Measurements from ENCODE around the gene VPS29. TPM values are rescaled to one million over a fixed set of nuclear protein-coding genes. Genes with fewer than 3 reads are reported as not detected.
"Not testable (repeated sequence)": the region's sequence is repeated elsewhere in the genome, so short reads cannot be mapped to it uniquely, and the experiment has no call there.

VPS29 gene
- total RNA-seq, 2 experiments from 2014 or later = 126 to 128 TPM

DNA sequence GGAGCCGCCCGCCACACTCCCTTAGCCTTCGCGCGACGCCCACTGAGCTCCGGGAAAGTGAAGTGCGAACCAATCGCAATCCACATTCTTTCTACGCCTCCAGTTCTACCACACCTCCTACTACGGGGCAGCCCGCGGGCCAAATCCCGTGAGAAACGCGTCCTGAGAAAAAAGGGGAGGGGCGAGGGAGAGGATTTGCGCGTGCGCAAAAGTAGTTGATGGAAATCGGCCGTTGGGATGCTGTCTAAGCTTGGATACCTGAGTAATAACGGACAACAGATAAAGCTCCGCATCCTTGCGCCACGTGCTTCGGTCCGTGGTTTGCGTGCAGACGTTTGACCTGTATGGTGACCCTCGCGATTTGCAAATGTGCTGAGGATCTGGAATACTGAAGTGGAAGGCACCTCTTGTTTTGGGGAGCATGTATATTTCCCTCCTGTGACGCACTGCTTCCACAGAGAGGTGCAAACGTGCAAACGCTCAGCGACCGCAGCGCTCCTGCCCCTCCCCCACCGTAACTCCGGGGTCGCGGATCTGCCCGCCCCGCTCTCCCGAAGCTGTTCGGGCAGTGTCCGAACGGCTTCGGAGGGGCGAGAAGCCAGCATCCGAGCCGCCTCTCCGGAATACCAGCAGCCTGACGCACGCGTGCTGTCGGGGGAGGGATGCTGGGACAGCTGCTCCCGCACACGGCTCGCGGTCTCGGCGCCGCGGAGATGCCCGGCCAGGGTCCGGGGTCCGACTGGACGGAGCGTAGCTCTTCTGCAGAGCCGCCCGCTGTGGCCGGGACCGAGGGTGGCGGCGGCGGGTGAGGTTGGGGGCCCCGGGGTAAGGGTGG lies 33.5 kb downstream of the VPS29 start, which contains the start of the genes FAM216A and GPN3:
Gene FAM216A (plus strand): TSS at position 632 of the 835 bp plus-strand sequence. CDS start 31 bp downstream, at position 663.
Gene GPN3 (minus strand): TSS at position 44 of the 835 bp plus-strand sequence. CDS start 54 bp downstream, outside the sequence.
- H3K27ac Mint-ChIP-seq = peak within 1 kb of the TSS; percentile 94
- ChIA-PET POLR2A (interaction anchor here (0.5 to 4.1 kb wide), 27 partner anchors 10 to 1217 kb away, joined by 3 to 75 read pairs (median 3); partner anchors contain the start of genes ACAD10, ARPC3, BRAP and GIT2), CTCF (interaction anchor here (0.6 to 8.6 kb wide), 34 partner anchors 9 to 470 kb away, joined by 3 to 117 read pairs (median 5); partner anchors contain the start of genes ARPC3, RAD9B, TCTN1 and VPS29)
- peaks cover 26% of the 10 kb centered on the region for H3K36me3 Mint-ChIP-seq (ENCODE audit: low read depth)
- H3K9me3 Mint-ChIP-seq (ENCODE audit: insufficient read depth) = no peaks in the 10 kb centered on the region
- H3K27me3 Mint-ChIP-seq (ENCODE audit: low read depth) = no peaks in the 10 kb centered on the region
- peak; percentile 91 for ATAC-seq
- peak; percentile 98 for DNase-seq
- peaks cover 28% of the 10 kb centered on the region for H3K4me1 Mint-ChIP-seq (ENCODE audit: low read depth)
- peak within 1 kb of the TSS; percentile 99 for H3K4me3 Mint-ChIP-seq

GRCh38 chr12:110467847-110468213 lies 34.1 kb downstream of the VPS29 start:
- H3K27ac Mint-ChIP-seq = peak overlapping the region; percentile 94
- DNase-seq (no peak), ATAC-seq (no peak)
- ChIA-PET CTCF (interaction anchor here (0.7 to 8.6 kb wide), 21 partner anchors 9 to 359 kb away, joined by 3 to 117 read pairs (median 6); partner anchors contain the start of genes ARPC3, RAD9B, TCTN1 and VPS29), POLR2A (interaction anchor here (0.6 to 4.1 kb wide), 19 partner anchors 11 to 1218 kb away, joined by 3 to 75 read pairs (median 3); partner anchors contain the start of genes ACAD10, ARPC3, BRAP and MMAB)
- no peaks in the 10 kb centered on the region for H3K9me3 Mint-ChIP-seq (ENCODE audit: insufficient read depth)
- peaks cover 28% of the 10 kb centered on the region for H3K36me3 Mint-ChIP-seq (ENCODE audit: low read depth)
- H3K27me3 Mint-ChIP-seq (ENCODE audit: low read depth) = no peaks in the 10 kb centered on the region
- H3K4me3 Mint-ChIP-seq = peak overlapping the region; percentile 99
- peaks cover 28% of the 10 kb centered on the region for H3K4me1 Mint-ChIP-seq (ENCODE audit: low read depth)

DNA sequence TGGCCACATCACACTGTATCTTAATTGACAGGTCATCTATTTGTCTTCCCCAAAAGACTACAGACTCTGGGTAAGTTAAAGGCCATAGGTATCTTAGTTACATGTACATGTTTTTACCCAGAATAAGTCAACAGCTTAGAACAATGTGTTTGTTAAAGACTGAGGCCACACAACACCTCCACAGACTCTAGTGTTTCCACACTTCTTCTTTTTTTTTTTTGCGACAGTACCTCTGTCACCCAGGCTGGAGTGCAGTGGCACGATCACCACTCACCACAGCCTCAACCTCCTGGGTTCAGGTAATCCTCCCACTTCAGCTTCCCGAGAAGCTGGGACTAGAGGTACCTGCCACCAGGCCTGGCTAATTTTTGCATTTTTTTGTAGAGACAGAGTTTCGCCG lies 35.1 kb downstream of the VPS29 start:
- H3K4me1 Mint-ChIP-seq (ENCODE audit: low read depth) = peaks cover 32% of the 10 kb centered on the region
- peaks cover 29% of the 10 kb centered on the region for H3K36me3 Mint-ChIP-seq (ENCODE audit: low read depth)
- H3K4me3 Mint-ChIP-seq = peak overlapping the region; percentile 99
- no peaks in the 10 kb centered on the region for H3K9me3 Mint-ChIP-seq (ENCODE audit: insufficient read depth)
- no peaks in the 10 kb centered on the region for H3K27me3 Mint-ChIP-seq (ENCODE audit: low read depth)
- DNase-seq (no peak), ATAC-seq (no peak)
- CTCF ChIA-PET = interaction anchor here (5.8 to 8.6 kb wide), 2 partner anchors 16 to 135 kb away, joined by 91 to 117 read pairs; partner anchors contain the start of gene ARPC3
- H3K27ac Mint-ChIP-seq = peak overlapping the region; percentile 12
- POLR2A ChIA-PET = interaction anchor here (0.9 to 4.1 kb wide), 3 partner anchors 17 to 34 kb away, joined by 4 to 75 read pairs (median 7); partner anchors contain the start of gene ARPC3

DNA sequence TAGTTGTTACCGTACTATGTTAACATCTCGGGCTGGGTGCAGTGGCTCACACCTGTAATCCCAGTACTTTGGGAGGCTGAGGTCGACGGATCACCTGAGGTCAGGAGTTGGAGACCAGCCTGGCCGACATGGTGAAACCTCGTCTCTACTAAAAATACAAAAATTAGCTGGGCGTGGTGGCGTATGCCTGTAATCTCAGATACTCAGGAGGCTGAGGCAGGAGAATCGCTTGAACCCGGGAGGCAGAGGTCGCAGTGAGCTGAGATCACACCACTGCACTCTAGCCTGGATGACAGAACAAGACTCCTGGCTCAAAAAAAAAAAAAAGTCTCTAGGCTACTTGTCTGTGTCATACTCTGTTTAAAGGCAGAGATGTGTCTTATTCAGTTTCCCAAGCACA lies 36.1 kb downstream of the VPS29 start:
- not testable (repeated sequence) for H3K27ac Mint-ChIP-seq
- CTCF ChIA-PET = interaction anchor here (5.8 to 8.6 kb wide), 2 partner anchors 15 to 136 kb away, joined by 91 to 117 read pairs; partner anchors contain the start of gene ARPC3
- H3K4me1 Mint-ChIP-seq (ENCODE audit: low read depth) = peaks cover 31% of the 10 kb centered on the region

DNA sequence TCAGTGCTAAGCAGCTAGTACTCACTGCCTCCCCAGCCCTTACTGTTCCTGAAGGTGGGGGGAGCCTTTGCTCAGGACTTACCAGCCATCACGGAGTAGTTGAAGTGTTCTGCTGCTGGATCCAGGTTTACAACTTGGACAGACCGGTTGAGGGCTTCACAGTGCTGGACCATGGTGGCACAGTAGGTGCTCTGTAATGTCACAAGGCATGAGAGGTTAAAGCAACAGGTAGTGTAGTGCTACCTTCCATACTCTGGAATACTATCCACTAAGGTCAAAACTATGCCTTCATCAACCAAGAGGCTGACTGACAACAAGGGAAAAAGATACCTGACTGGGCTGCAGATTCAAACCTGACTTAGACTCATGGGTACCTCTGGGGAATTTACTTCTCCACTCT lies 36.9 kb downstream of the VPS29 start:
- Mint-ChIP-seq H3K27ac (no peak overlapping the region), H3K4me3 (no peak overlapping the region), H3K4me1 (ENCODE audit: low read depth) (peaks cover 25% of the 10 kb centered on the region), H3K27me3 (ENCODE audit: low read depth) (no peaks in the 10 kb centered on the region), H3K9me3 (ENCODE audit: insufficient read depth) (no peaks in the 10 kb centered on the region), H3K36me3 (ENCODE audit: low read depth) (peaks cover 21% of the 10 kb centered on the region)
- ChIA-PET POLR2A (no interaction called here), CTCF (interaction anchor here (1.8 kb wide), 1 partner anchor 15 kb away, joined by 10 read pairs; the partner anchor contains the start of gene ARPC3)
- DNase-seq (no peak), ATAC-seq (no peak)

More for the DNA sequence above, 36.1 kb downstream of the VPS29 start:
- POLR2A ChIA-PET = interaction anchor here (0.6 to 1.4 kb wide), 2 partner anchors 16 to 190 kb away, joined by 7 to 9 read pairs; partner anchors contain the start of gene ARPC3
- not testable (repeated sequence) for H3K9me3 Mint-ChIP-seq (ENCODE audit: insufficient read depth); ATAC-seq; DNase-seq; H3K4me3 Mint-ChIP-seq; H3K27me3 Mint-ChIP-seq (ENCODE audit: low read depth)
- H3K36me3 Mint-ChIP-seq (ENCODE audit: low read depth) = peaks cover 24% of the 10 kb centered on the region

DNA sequence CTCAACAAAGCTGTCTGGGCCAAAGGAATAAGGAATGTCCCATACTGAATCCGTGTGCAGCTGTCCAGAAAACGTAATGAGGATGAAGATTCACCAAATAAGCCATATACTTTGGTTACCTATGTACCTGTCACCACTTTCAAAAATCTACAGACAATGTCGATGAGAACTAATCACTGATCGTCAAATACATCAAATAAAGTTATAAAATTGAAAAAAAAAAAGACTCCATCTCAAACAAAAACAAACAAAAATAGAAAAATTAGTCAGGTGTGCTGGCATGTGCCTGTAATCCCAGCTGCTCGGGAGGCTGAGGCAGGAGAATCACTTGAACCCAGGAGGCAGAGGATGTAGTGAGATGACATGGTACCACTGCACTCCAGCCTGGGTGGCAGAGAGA lies 40.7 kb downstream of the VPS29 start:
- ChIA-PET CTCF (interaction anchor here (0.7 to 1.7 kb wide), 4 partner anchors 9 to 140 kb away, joined by 3 to 7 read pairs (median 3); partner anchors contain the start of gene ARPC3), POLR2A (interaction anchor here (1.5 kb wide), 1 partner anchor 11 kb away, joined by 5 read pairs; the partner anchor contains the start of gene ARPC3)
- H3K27ac Mint-ChIP-seq; H3K27me3 Mint-ChIP-seq (ENCODE audit: low read depth); DNase-seq; ATAC-seq; H3K4me1 Mint-ChIP-seq (ENCODE audit: low read depth); H3K4me3 Mint-ChIP-seq; H3K9me3 Mint-ChIP-seq (ENCODE audit: insufficient read depth): not testable (repeated sequence)
- peaks cover 31% of the 10 kb centered on the region for H3K36me3 Mint-ChIP-seq (ENCODE audit: low read depth)

DNA sequence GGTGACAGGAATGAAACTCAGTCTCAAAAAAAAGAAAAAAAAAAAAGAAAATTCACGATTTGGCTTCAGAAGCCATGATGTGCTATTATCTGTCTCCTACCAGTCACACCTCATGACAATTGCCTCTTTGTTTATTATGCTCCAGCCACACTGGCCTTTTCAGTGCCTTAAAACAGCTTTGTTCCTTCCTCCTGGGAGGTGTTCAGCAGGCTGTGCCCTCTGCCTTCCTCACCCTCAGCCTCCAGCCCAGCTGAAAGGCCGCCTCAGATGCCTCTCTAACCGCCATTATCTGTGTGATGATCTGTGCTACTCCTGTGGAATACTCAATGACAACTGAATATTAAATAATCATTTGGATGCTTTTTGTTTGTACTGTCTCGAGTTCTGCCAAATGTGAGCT lies 43.2 kb downstream of the VPS29 start:
- ChIA-PET CTCF (interaction anchor here (0.8 to 4.9 kb wide), 3 partner anchors 8 to 143 kb away, joined by 3 to 20 read pairs (median 7); partner anchors contain the start of genes ARPC3 and GPN3), POLR2A (interaction anchor here (1.8 kb wide), 1 partner anchor 9 kb away, joined by 12 read pairs; the partner anchor contains the start of gene ARPC3)
- no peak for ATAC-seq
- DNase-seq = no peak
- Mint-ChIP-seq H3K9me3 (ENCODE audit: insufficient read depth) (no peaks in the 10 kb centered on the region), H3K4me3 (no peak overlapping the region), H3K27ac (no peak overlapping the region), H3K36me3 (ENCODE audit: low read depth) (peaks cover 36% of the 10 kb centered on the region), H3K27me3 (ENCODE audit: low read depth) (no peaks in the 10 kb centered on the region), H3K4me1 (ENCODE audit: low read depth) (peaks cover 12% of the 10 kb centered on the region)

GRCh38 chr12:110453569-110454296 lies 48.2 kb downstream of the VPS29 start:
- H3K36me3 Mint-ChIP-seq (ENCODE audit: low read depth) = peaks cover 44% of the 10 kb centered on the region
- ATAC-seq (no peak), DNase-seq (no peak)
- H3K9me3 Mint-ChIP-seq (ENCODE audit: insufficient read depth) = no peaks in the 10 kb centered on the region
- POLR2A ChIA-PET = interaction anchor here (2.5 kb wide), 1 partner anchor 15 kb away, joined by 10 read pairs; the partner anchor contains the start of genes FAM216A and GPN3
- no peak overlapping the region for H3K4me3 Mint-ChIP-seq
- CTCF ChIA-PET = interaction anchor here (0.6 to 6.7 kb wide), 5 partner anchors 15 to 163 kb away, joined by 3 to 91 read pairs (median 4); partner anchors contain the start of genes FAM216A and GPN3
- no peak overlapping the region for H3K27ac Mint-ChIP-seq
- peaks cover 30% of the 10 kb centered on the region for H3K4me1 Mint-ChIP-seq (ENCODE audit: low read depth)
- H3K27me3 Mint-ChIP-seq (ENCODE audit: low read depth) = no peaks in the 10 kb centered on the region

DNA sequence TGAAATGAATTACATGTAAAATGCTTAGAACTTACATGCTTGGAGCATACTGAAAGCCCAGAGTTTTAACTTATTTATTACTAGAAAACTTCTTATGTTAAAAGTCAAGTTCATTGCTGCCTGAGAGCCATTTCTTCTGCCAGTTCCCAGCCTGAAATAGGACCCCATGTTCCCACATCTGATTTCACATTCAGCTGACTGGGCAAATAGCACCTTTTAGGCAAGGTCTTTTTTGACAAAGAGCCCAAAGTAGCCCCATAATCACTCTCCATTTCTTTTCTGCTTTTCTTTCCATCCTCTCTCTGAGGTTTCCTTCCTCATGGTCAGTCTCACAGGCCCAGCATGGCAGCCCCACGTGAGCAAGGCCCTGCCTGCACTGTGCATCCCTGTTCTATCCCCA lies 50.6 kb downstream of the VPS29 start:
- DNase-seq = no peak
- peaks cover 44% of the 10 kb centered on the region for H3K4me1 Mint-ChIP-seq (ENCODE audit: low read depth)
- ChIA-PET POLR2A (interaction anchor here (0.5 to 3.7 kb wide), 3 partner anchors 18 to 325 kb away, joined by 3 to 75 read pairs (median 5); partner anchors contain the start of genes FAM216A and GPN3), CTCF (interaction anchor here (1.4 to 6.7 kb wide), 11 partner anchors 8 to 161 kb away, joined by 4 to 144 read pairs (median 14); partner anchors contain the start of genes FAM216A, GPN3, RAD9B and TCTN1)
- H3K9me3 Mint-ChIP-seq (ENCODE audit: insufficient read depth) = no peaks in the 10 kb centered on the region
- H3K36me3 Mint-ChIP-seq (ENCODE audit: low read depth) = peaks cover 58% of the 10 kb centered on the region
- no peaks in the 10 kb centered on the region for H3K27me3 Mint-ChIP-seq (ENCODE audit: low read depth)
- peak overlapping the region; percentile 100 for H3K4me3 Mint-ChIP-seq
- peak overlapping the region; percentile 100 for H3K27ac Mint-ChIP-seq
- ATAC-seq = no peak

DNA sequence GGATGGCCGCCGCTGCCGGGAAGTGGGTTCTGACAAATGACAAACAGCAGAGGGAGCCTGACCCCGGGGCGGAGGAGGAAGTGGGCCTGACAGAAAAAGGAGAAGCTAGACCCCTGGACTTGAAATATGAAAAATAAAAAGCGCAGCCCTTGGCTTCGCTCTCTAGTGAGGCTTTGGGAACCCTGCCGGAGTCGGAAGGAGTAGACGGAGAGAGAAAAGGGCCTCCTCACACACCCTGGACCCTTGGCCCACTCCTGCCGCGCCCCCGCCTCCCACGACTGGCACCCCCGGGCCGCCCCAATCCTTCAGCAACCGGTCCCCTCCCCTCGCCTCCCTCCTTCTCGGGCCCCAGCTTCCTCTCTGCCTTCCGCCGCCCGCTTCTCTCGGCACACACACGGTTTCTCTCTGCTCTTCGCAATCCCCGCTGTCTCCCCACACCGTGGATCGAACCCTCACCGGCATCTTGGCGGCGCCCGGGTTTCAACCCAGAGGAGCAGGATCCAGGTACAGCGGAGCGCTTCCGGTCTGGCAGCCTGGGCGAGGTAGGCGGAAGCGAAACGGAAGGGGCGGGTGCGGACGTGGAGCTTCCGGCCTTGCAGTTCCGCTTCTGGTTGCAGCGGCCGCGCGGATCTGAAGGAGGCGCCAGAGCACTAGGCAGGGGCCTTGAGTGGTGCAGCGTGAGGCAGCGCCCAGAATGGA lies 52.0 kb downstream of the VPS29 start, which contains the start of gene ARPC3:
Gene ARPC3 (minus strand): TSS at position 539 of the 699 bp plus-strand sequence. CDS start 77 bp downstream, at position 462.
- peaks cover 45% of the 10 kb centered on the region for H3K4me1 Mint-ChIP-seq (ENCODE audit: low read depth)
- DNase-seq (peak; percentile 98), ATAC-seq (peak; percentile 97)
- peak within 1 kb of the TSS; percentile 100 for H3K27ac Mint-ChIP-seq
- CTCF ChIA-PET = interaction anchor here (0.6 to 6.7 kb wide), 56 partner anchors 9 to 438 kb away, joined by 3 to 144 read pairs (median 4); partner anchors contain the start of genes FAM216A, GPN3, RAD9B and TCTN1
- H3K9me3 Mint-ChIP-seq (ENCODE audit: insufficient read depth) = no peaks in the 10 kb centered on the region
- H3K27me3 Mint-ChIP-seq (ENCODE audit: low read depth) = no peaks in the 10 kb centered on the region
- peak within 1 kb of the TSS; percentile 100 for H3K4me3 Mint-ChIP-seq
- POLR2A ChIA-PET = interaction anchor here (0.6 to 3.7 kb wide), 43 partner anchors 9 to 452 kb away, joined by 3 to 75 read pairs (median 4); partner anchors contain the start of genes ANAPC7, FAM216A, GPN3 and PPP1CC
- peaks cover 56% of the 10 kb centered on the region for H3K36me3 Mint-ChIP-seq (ENCODE audit: low read depth)
